ENCODE data around the gene LSP1.

The LSP1 gene

DNA sequence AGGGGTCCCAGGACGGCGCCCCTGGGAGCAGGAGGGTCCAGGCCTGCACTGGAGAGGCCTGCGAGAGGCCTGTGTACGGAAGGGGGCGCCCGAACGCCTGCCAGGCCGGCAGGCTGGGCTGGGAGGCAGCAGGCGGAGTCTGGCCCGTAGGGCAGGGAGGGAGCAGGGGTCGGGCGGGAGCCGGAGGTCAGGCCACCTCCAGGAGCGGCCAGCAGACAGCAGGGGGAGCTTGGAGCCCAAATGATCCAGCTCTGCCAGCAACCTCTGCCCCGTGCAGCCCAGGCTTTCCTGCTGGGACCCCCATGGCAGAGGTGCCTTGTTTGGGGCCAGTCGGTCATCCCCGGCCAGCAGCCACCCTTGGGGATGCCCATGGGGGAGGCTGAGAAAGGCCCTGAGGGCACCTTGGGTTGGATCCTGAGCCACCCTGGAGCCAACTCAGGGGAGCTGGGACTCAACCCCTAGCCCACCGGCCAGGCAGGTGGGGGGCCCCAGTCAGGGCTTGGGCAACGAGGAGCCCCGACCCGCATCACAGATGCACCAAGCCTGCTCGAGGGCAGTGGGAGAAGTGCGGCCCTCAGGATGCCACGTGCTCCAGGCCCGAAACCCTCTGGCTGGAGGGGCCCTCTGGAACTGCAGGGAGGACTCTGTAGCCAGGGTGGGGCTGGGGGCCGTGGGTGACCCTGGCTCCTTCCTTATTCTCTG is 27.7 kb upstream of the LSP1 start:
- FAIRE-seq: no peak

DNA sequence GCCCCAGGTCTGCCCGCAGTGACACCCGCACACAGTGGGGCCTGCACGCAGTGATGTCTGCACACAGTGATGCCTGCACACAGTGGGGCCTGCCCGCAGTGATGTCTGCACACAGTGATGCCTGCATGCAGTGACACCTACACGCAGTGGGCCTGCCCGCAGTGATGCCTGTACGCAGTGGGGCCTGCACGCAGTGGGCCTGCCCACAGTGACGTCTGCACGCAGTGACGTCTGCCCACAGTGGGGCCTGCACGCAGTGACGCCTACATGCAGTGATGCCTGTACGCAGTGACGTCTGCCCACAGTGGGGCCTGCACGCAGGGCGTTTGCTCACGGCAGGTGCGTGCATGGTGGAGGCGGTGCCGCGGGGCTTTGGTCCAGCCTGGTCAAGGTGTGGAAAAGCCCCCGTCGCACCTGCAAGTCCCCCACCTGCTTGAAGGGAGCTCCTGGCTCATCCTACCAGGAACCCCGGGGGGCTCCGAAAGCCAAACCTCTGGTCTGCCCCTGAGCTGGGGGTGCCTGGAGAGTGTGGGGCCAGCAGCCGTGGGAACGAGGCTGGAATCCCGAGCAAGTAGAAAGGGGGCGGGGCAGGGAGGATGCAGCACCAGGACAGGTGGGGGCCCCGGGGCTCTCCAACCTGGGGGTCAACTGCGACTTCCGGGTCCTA is 27.0 kb upstream of the LSP1 start:
- no peak for FAIRE-seq

DNA sequence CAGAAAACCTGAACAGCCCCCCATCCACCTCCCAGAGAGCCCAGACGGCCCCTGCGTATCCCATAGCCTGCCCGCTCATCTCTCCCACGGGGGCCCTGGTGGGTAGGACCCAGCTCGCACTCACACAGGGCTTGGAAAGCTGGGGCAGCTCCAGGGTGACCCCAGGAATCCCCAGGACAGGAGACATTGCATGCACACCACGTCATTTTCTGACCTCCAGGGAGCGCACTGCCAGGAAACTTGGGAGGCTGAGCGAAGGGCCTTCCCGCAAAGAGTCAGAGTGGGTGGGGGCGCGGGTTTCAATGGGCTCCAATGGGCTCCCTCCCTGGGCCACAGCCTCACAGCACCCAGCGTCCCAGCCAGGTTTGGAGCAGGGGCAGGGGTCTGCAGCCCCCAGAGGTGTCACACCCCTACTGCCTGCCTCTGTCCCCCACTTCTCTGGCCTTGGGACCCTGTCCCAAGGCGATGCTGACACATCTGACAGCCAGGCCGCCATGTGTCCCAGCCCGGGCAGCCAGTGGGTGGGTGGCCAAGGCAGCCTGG is 26.3 kb upstream of the LSP1 start:
- no peak for FAIRE-seq

DNA sequence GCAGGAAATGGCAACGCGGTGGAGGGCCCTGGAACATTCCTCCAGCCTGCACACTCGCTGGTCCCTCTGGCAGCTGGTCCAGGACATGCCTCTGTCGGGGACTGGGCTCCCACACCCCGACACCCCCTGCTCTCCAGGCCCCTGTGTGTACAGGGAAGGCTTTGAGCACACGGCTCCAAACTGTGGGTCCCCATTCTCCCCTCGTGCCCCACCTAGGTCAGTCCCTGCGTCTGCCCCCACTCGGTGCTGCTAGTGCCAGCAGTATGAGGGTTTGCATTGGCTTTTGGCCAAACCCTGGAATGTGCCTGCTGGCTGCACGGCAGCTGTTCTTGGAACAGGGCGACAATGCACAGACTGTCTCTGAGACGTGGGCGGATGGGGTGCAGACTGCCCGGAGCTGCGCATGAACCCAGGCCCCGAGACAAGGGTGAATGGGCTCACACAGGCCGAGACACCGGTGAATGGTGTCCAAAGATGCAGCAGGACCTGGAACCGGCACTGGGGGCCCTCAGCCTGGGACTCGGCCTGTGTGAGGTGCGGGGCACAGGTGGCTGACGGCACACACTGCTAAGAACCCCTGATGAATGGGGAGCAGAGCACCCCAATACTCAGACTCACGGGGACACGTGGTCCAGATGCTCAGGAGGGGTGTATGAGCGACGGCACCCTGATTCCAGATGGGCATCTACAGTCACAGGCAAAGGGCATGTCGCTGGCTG is 25.6 kb upstream of the LSP1 start:
- FAIRE-seq: no peak

DNA sequence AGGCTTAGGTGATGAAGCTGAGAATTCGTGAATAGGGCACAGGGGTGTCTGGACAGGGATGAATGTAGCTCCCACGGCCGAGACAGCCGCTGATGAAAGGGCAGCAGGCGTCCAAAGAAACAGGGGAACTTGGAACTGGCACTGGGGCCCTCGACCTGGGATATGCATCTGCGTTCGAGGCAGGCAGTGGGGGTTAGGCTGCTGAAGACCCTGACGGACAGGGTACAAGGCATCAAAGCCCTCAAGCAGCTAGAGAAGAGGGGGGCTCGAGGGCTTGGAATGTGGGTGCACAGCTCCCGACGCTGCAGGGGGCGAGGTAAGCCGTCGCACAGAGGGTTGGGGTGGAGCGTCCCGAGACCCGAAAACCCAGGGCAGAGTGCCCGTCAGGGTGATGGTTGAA is 25.0 kb upstream of the LSP1 start:
- FAIRE-seq: no peak

DNA sequence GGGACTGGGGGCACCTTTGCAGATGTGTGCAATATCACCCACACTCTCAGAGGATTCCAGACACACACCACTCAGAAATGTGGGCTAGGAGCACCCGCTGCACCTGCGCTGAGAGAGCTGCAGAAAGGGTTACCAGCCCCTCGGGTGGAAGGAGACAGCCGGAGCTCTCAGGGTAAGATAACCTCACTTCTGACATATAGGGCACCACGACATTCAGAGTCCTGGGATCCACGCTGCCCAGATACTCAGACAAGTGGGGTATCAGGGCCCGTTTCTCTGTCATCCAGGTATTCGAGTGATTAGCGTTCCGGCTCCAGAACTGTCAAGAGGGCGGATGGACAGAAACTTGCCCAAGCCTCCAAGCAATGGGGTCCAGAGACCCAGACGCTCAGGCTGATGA is 24.3 kb upstream of the LSP1 start:
- FAIRE-seq: no peak

DNA sequence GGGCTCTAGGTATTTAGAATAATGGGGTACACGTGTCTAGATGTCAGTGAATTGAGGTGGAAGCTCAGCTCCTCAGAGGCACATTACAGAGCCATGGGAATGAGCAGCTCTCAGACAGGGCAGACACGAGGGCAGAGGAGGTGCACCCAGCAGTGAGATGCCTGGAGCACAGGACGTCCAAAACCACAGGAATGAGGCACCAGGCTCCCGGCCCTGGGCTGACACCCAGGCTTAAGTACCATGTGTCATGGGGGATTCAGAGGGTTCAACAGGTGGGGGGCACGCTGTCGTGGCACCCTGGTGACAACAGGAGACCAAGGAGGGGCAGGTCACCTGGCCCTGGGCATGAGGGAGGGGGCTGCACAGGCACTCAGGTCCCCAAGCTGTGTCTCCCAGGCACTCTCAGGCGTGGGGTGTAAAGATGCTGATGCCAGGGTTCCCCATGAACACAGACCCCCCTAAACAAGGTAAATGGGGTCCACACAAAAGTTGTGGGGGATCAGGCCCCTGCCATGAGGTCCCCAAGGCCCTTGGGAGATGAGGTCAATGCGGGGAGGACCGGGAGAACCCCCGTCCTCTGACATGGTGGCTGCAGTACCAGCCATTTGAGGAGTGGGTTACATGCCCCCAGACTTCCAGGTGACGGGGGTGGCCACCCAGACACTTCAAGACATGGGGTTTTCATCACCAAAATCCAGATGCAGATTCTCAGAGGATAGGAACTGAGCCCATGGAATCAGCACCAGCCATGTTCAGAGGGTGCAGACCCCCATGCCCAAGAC is 23.7 kb upstream of the LSP1 start:
- FAIRE-seq: no peak

DNA sequence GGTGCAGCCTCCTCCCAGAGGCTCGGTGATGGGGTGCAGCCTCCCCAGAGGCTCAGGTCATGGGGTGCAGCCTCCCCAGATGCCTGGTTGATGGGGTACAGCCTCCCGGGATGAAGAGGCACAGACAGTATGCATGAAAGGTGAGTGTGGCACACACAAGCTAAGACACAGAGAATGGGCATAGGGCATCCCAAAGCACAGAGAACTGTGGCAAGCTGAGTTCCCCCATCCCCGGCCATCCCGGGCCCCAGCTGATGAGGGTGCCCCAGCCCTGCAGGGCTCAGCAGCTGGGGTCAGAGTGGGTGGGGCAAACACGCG is 22.9 kb upstream of the LSP1 start:
- no peak for FAIRE-seq

DNA sequence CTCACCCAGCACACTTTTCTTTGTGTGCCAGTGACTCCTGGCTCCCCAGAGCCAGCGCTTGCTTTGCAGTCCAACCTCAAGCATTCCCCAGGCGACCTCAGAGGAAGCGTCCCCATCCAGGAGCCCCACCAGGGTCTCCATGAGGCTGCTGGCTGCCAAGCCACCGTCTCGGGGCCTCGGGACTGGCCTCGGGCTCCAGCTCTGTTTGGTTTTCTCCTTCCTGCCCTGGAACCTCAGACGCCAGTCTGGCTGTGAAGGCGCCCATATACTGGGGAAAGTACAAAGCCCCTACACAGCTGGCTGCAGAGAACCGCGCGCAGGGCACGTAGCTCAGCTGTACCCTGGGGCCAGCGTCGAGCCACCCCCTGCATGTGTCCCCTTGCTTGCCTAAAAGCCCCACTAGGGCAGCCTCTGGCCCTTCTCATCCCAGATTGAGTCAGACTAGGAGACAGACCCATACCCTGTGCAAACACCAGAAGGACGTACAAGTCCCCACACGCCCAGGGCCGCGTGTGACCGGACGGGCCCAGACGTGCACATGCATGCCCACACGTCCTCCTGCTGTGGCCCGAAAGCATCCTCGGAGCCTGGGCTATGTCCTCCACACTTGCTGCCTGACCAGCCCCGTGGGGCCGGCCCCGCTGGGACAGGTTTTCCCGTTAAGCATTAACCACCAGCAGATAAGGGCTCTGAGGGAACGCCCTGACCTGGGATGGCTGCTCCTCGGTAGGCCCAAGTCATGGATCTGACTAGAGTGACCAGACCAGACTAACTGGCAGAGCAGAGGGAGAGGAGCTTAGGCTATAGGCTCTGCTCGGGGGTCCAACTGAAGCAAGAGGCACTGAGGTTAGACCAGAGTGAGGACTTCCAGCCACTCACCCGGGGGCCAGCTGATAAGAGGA is 22.3 kb upstream of the LSP1 start:
- FAIRE-seq: no peak

DNA sequence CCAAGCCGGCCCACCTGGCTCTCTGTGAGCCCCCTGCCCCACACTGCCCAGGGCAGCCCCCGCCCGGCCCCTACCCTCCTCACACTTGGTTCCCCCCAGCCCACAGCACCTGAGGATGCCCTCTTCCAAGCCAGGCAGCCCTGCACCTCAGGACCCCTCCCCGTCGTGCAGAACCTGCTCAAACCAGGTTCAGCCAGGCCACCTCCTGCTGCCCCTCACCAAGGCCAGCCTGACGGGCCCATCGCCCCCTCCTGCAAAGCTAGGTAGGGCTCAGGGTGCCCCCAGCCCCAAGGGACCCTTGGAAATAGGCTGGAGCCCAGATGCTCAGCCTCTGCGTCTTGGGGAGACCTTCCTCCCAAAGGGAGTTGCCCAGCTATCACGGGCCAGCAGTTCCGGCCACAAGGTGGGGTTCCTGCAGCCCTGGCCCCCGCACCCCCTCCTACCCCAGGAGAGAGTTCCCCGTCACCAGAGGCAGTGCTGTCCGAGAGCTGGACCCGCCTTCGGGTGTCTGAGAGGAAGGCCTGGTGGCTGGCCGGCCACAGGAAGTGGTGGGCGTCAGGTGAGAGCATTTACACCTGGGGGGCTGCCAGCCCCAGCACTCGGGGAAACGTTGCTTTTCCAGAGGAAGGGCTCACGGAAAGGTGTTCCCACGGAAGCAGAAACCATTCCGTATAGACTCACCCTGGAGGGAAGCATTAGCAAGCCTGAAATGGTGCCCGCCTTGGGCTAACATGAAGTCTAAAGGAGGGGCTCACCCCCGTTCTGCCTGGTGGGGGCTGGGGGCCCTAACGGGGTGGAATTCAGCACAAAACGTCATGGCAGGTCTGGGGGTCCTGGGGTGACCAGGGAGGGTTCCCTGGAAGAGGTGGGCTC is 21.3 kb upstream of the LSP1 start:
- FAIRE-seq: no peak

DNA sequence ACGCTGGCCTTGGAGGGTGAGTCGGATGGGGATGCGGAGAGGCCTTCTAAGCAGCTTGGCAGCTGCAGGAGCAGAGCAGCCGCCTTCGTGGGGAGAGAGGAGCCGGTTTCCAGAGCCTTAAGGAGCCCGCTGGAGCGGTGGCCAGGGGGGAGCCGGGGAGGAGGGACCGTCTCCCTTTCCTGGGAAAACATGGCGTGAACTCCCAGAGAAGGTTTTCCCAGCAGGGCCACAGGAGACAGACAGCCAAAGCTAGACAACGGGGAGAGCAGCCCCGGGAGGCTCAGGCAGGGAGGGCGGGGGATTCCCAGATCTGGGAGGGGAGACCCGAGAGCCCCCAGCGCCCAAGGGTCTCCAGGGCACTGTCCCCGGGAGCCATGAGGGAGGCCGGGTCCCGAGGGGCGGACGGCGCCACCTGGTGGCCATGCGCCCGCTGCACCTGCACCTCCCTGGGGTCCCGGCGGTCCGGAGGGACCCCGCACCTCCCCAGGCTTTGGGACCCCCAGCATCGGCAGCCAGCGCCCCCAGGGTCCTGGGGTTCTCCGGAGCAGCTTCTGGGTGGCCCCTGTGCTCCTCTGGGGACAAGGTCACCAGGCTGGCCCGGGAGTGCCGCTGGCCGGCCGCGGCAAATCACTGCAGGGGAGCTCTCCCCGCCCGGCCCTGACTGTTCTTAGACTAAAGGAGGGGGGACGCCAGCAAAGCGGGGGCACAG is 20.5 kb upstream of the LSP1 start:
- FAIRE-seq: no peak

DNA sequence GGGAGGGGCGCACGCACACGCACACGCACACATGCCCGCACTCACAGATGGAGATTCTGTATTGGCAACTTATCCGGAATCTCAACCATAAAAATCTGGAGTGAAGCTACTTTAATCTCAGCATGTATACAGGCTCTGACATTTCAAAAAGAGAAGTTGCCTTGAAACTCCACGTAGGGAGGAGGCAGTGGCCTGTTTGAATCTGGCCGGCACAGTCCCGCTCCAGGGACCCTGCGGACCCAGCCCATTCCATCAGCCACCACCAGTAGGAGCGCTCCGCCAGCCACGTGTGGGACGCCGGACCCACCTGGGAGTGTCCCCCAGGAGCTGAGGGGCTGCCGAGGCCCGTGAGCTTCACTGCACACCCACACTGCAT is 20.0 kb upstream of the LSP1 start:
- no peak for FAIRE-seq

DNA sequence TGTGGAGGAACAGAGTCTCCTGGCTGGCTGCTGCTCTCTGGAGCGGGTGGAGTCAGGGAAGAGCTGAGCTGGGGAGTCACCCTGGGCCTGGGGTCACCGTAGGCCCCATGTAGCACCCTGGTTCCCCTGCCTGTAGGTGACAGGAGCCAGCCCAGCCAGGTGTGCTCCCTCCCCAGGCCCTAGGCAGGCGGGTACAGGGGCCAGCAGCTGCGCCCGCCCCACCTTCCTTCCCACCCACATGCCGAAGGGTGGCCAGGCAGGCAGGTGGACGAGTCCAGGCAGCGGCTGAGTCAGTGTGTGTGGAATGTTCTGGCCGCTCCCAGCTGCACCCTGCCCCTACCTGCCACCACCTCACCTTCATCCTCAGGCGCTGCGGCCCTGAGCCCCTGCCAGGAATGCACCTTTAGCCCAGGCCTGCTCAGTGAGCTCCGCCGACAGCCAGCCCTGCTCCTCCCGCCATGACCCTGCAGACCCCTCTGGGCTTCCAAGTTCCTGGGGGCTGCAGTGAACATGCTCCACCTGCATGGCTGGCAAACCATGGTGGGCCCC is 18.7 kb upstream of the LSP1 start:
- no peak for FAIRE-seq

DNA sequence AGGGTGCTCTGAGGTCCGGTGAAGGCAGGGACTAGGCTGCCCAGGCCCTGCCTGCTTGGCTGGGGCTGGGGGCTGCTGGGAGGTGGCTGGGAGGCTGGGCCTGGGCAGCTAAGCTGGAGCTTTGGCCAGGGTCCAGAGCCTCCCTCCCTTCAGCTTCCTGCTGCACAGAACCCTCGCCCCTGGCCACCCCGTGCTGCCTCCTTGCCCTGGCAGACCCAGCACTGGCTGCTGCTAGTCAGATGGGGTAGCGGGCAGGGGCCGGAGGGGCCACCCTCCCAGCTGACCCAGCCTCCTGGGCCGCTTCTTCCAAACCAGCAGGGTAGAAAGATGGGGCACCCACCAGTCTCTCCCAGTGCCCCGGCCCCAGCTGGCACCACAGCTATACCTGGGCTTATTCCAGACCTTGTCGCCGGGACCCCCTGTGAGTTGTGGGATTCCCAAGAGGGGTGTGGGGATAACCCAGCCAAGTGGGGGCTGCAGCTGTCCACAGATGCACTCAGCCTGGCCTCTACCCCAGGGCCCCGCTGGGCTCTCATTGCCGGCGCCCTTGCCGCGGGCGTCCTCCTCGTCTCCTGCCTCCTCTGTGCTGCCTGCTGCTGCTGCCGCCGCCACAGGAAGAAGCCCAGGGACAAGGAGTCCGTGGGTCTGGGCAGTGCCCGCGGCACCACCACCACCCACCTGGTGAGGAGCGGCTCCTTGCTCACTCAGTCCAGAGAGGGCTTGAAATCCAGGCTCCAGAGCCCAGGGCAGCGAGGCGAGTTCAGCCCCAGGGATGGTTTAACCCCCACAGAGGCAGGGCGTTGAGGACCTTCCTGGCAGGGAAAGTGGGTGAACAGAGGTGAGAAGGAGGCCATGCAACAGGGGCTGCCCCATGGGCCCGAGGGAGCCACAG is 17.9 kb upstream of the LSP1 start, which contains the start of gene SYT8:
TSS of gene SYT8 (plus strand) at position 212 of the 892 bp plus-strand sequence. CDS start at position 328, 116 bp downstream.
- FAIRE-seq: no peak

DNA sequence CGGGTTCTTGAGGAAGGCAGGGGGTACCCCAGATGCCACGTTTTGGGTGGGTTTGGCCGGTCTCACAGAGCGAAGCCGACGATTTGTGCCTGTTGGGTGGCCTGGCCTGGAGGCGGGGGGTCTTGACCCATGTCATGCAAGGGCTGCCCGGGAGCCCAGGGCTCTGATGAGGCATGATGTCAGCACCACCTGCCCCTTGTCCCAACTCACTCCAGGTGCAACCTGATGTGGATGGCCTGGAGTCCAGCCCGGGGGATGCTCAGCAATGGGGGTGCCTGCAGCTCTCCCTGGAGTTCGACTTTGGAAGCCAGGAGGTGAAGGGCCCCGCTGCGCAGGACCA is 17.2 kb upstream of the LSP1 start:
- no peak for FAIRE-seq

DNA sequence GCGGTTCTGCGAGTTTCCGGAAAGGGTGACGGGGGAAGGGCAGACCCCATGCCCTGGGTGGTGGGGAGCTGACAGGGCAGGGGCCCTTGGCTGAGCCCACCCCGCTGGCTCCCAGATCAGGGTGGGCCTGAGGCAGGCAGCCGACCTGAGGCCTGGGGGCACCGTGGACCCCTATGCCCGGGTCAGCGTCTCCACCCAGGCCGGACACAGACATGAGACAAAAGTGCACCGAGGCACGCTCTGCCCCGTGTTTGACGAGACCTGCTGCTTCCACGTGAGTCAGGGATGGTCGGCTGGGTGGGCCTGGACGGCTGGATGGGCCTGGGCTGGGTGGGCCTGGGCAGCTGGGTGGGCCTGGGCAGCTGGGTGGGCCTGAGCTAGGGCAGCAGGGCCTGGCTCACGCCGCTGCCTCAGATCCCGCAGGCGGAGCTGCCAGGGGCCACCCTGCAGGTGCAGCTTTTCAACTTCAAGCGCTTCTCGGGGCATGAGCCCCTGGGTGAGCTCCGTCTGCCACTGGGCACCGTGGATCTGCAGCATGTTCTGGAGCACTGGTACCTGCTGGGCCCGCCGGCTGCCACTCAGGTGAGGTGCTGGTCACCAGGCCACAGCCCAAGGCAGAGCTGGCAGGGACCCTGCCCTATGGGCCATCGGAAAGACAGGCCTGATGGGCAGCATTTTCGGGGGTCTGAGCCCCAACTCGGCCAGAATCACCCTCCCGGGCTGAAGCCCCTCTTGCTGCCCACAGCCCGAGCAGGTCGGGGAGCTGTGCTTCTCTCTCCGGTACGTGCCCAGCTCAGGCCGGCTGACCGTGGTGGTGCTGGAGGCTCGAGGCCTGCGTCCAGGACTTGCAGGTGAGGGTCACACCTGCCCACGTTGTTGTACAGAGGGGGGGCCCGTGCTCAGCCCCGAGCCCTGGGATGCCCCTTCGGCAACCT is 16.6 kb upstream of the LSP1 start:
- no peak for FAIRE-seq

DNA sequence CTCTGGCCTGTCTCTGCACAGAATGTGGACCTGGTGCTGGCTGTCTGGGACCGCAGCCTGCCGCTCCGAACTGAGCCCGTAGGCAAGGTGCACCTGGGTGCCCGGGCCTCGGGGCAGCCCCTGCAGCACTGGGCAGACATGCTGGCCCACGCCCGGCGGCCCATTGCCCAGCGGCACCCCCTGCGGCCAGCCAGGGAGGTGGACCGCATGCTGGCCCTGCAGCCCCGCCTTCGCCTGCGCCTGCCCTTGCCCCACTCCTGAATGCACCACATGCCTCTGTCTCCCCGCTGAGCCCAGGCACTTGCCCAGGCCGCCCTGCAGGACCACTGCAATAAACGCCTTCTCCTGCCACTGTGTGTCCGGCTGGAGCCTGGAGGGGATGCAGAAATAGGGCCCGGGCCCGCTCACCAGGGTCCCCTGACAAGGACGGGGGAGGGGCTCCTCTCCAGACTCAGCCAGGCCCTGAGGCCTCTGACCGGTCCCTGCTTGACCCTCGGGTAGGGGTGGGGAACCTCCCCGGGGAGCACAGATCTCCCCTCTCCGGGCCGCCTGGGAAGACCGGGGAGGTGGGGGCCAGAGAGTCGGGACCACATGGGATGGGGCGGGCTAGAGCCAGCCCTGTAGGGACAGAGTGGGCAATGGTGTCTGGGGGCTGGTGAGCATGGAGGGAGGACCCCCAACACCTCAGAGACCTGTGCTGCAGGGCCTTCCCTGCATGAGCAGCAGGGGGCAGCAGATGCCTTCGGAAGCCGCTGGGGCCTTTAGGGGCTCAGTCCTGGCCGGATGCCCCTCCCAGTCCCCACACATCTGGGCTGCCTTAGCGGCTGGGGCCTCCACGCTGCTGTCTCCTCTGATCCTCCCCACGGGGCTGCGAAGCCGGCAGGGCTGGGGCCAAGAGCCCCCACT is 15.5 kb upstream of the LSP1 start:
- no peak for FAIRE-seq
